CD4-positive, alpha-beta T cell (primary cell): Measurements from ENCODE around the gene MARCKS. TPM values are rescaled to one million over a fixed set of nuclear protein-coding genes. Genes with fewer than 3 reads are reported as not detected.

Experiments used
- ATAC-seq: fragments of 200-7000 bp; cut with Tn5 transposase; one replicate; pipeline ENCODE4 v1.10.0; 2022; ENCODE audit warnings: mild to moderate bottlenecking; ENCODE audit not compliant: poor library complexity
- CTCF ChIA-PET: fragments of 350-600 bp; sonication (Branson Sonifier 250); formaldehyde crosslinking; loops from one replicate; lab custom pipeline; 2021; ENCODE audit warnings: antibody characterized with exemption, inconsistent platforms; lab: Charles Lee
- POLR2A ChIA-PET: fragments of 350-600 bp; sonication (Branson Sonifier 250); formaldehyde crosslinking; loops from one replicate; lab custom pipeline; 2021; ENCODE audit warnings: antibody characterized with exemption, inconsistent platforms; lab: Charles Lee
- DNase-seq, 14 experiments: peaks; one replicate each; pipeline ENCODE4 v3.0.0-alpha.2; 2013 to 2020; ENCODE audit warnings: mixed read lengths in 2 of 14
- H3K27ac ChIP-seq, 2 donors: one replicate each; pipeline versions ENCODE4 v1.5.1 to v1.7.0; 2013; ENCODE audit warnings: low read length in 2 of 2, low read depth in 1 of 2, mild to moderate bottlenecking in 1 of 2
- H3K27me3 ChIP-seq, 2 experiments: 1 replicate in 1 of 2; 2 replicates in 1 of 2; pipeline versions ENCODE4 v1.6.1 to v1.7.0; 2013; ENCODE audit warnings: low read length in 2 of 2, control low read depth in 1 of 2, mild to moderate bottlenecking in 1 of 2, moderate library complexity in 1 of 2; ENCODE audit not compliant: insufficient read depth in 2 of 2, control insufficient read depth in 1 of 2
- H3K36me3 ChIP-seq: one replicate; pipeline ENCODE4 v1.6.1; 2013; ENCODE audit warnings: low read length, control low read depth; ENCODE audit not compliant: insufficient read depth
- H3K4me1 ChIP-seq: one replicate; pipeline ENCODE4 v1.6.1; 2013; ENCODE audit warnings: low read length, control low read depth; ENCODE audit not compliant: insufficient read depth
- H3K4me3 ChIP-seq: one replicate; pipeline ENCODE4 v1.5.1; 2013; ENCODE audit warnings: mild to moderate bottlenecking, low read length, moderate library complexity
- H3K9me3 ChIP-seq, 2 experiments: 1 replicate in 1 of 2; 2 replicates in 1 of 2; pipeline versions ENCODE4 v1.6.1 to v1.7.0; 2013; ENCODE audit warnings: low read length in 2 of 2, mild to moderate bottlenecking in 2 of 2, control low read depth in 1 of 2, moderate library complexity in 1 of 2; ENCODE audit not compliant: control insufficient read depth in 1 of 2, insufficient read depth in 1 of 2
- H3K27ac Mint-ChIP-seq: one replicate; pipeline ENCODE4 v1.8.0; 2020; ENCODE audit warnings: mixed read lengths
- H3K27me3 Mint-ChIP-seq: one replicate; pipeline ENCODE4 v1.8.0; 2021; ENCODE audit warnings: mixed read lengths
- H3K36me3 Mint-ChIP-seq: one replicate; pipeline ENCODE4 v1.8.0; 2021; ENCODE audit warnings: low read depth, mixed read lengths
- H3K4me1 Mint-ChIP-seq: one replicate; pipeline ENCODE4 v1.8.0; 2021; ENCODE audit warnings: low read depth, mixed read lengths
- H3K4me3 Mint-ChIP-seq: one replicate; pipeline ENCODE4 v1.8.0; 2020; ENCODE audit warnings: mild to moderate bottlenecking, mixed read lengths
- H3K9me3 Mint-ChIP-seq: one replicate; pipeline ENCODE4 v1.8.0; 2020; ENCODE audit warnings: mixed read lengths
- CTCF ChIP-seq: fragments of 200-600 bp; IDR thresholded peaks from one replicate; pipeline ENCODE4 v1.8.0; 2022; ENCODE audit warnings: antibody characterized with exemption, mild to moderate bottlenecking
- intact Hi-C, 2 experiments: fragments of 100-400 bp; cut with DNase I in 1 of 2; cut with micrococcal nuclease in 1 of 2; formaldehyde crosslinking; loops; one replicate each; pipeline versions ENCODE4 v1.15.1 to v1.9.0; 2023 to 2025; cut with DNase I, micrococcal nuclease
- total RNA-seq, 174 experiments: library from RNA in 2 of 174; stranded (reverse) in 2 of 174; gene quantifications; one replicate each; pipeline ENCODE4 v1.2.3 and lab custom pipeline; 2021 to 2026

MARCKS gene
- total RNA-seq, 2 experiments from 2014 or later, result 0.63 to 0.70 TPM

- CTCF ChIA-PET, result no interaction called here
- intact Hi-C loops, result no loop called here
- H3K36me3 ChIP-seq, result no peaks in the 10 kb centered on the region
- no peaks in the 10 kb centered on the region for H3K9me3 ChIP-seq
- POLR2A ChIA-PET, result no interaction called here
- H3K4me3 ChIP-seq, result no peak overlapping the region
- H3K4me1 ChIP-seq, result no peaks in the 10 kb centered on the region
- TF ChIP-seq CTCF, result no peak
- Mint-ChIP-seq H3K36me3 (no peaks in the 10 kb centered on the region), H3K27me3 (peaks cover 63% of the 10 kb centered on the region), H3K4me3 (no peak overlapping the region), H3K27ac (no peak overlapping the region), H3K4me1 (peaks cover 8% of the 10 kb centered on the region), H3K9me3 (no peaks in the 10 kb centered on the region)
- H3K27me3 ChIP-seq, result peaks cover 3 to 16% of the 10 kb centered on the region in 2 experiments
- DNase-seq (no peak), ATAC-seq (no peak)
- no peak overlapping the region for H3K27ac ChIP-seq
These were observed 19.6 kb downstream of the MARCKS start for GRCh38 chr6:113876695-113877094.

GRCh38 chr6:113879186-113880096 is 22.3 kb downstream of the MARCKS start:
- Histone ChIP-seq H3K36me3 (no peaks in the 10 kb centered on the region), H3K4me3 (no peak overlapping the region), H3K4me1 (no peaks in the 10 kb centered on the region), H3K27ac (no peak overlapping the region), H3K9me3 (no peaks in the 10 kb centered on the region), H3K27me3 (peaks cover 0 to 3% of the 10 kb centered on the region in 2 experiments)
- ChIA-PET POLR2A (no interaction called here), CTCF (interaction anchor here (0.7 kb wide), 1 partner anchor 1699 kb away, joined by 3 read pairs; no protein-coding TSS in a partner anchor)
- Mint-ChIP-seq H3K4me1 (no peaks in the 10 kb centered on the region), H3K27ac (no peak overlapping the region), H3K4me3 (no peak overlapping the region), H3K9me3 (no peaks in the 10 kb centered on the region), H3K27me3 (peaks cover 48% of the 10 kb centered on the region), H3K36me3 (no peaks in the 10 kb centered on the region)
- intact Hi-C loops, result loop anchor here in 1 of 2 experiments (1.0 kb wide), 1 partner anchor 1699 kb away; no protein-coding TSS in a partner anchor
- TF ChIP-seq CTCF, result peak; percentile 22
- ATAC-seq (peak; percentile 62), DNase-seq (peak in 2 of 14 experiments; percentile 45 to 46)

- intact Hi-C loops, result no loop called here
- H3K4me1 Mint-ChIP-seq, result no peaks in the 10 kb centered on the region
- Histone ChIP-seq H3K36me3 (no peaks in the 10 kb centered on the region), H3K4me3 (no peak overlapping the region), H3K27me3 (peaks cover 0 to 3% of the 10 kb centered on the region in 2 experiments), H3K9me3 (no peaks in the 10 kb centered on the region), H3K4me1 (no peaks in the 10 kb centered on the region), H3K27ac (no peak overlapping the region)
- ATAC-seq, result no peak
- H3K27ac Mint-ChIP-seq, result no peak overlapping the region
- CTCF ChIA-PET, result no interaction called here
- POLR2A ChIA-PET, result no interaction called here
- no peaks in the 10 kb centered on the region for H3K36me3 Mint-ChIP-seq
- no peak for DNase-seq
- no peak for TF ChIP-seq CTCF
- H3K27me3 Mint-ChIP-seq, result peaks cover 35% of the 10 kb centered on the region
- no peak overlapping the region for H3K4me3 Mint-ChIP-seq
- no peaks in the 10 kb centered on the region for H3K9me3 Mint-ChIP-seq
These were observed 24.4 kb downstream of the MARCKS start for GRCh38 chr6:113881478-113881980.
